ENCODE results near the gene NEFH.

GRCh38 chr22:29509815-29510214 is 29.8 kb downstream of the NEFH start:
- TF ChIP-seq CTCF (IDR thresholded peaks at IDR 0.05; ENCODE audit: low read length) (no peak), EZH2 (IDR thresholded peaks at IDR 0.05; ENCODE audit: borderline replicate concordance, low read length) (no peak)

Measured in OCI-LY1 (cell line).